HEK293 (cell line): Measurements from ENCODE around the gene SLC6A6.

ENCODE experiments used
- BCL11A ChIP-seq: fragments of 450-650 bp; formaldehyde crosslinking; IDR thresholded peaks from 2 replicates; pipeline ENCODE4 v1.5.1; 2016; ENCODE audit warnings: low read depth, missing biosample characterization, missing genetic modification characterization
- GLIS1 ChIP-seq: fragments of 450-650 bp; formaldehyde crosslinking; IDR thresholded peaks from 2 replicates; pipeline ENCODE4 v1.5.1; 2016; ENCODE audit warnings: missing biosample characterization, missing genetic modification characterization
- HOXA7 ChIP-seq: sonication (generic); formaldehyde crosslinking; IDR thresholded peaks from 2 replicates; pipeline ENCODE4 v1.8.1; 2022; ENCODE audit warnings: missing genetic modification reagents, borderline replicate concordance
- KLF1 ChIP-seq: fragments of 450-650 bp; formaldehyde crosslinking; IDR thresholded peaks from 2 replicates; pipeline ENCODE4 v1.5.1; 2016; ENCODE audit warnings: missing biosample characterization, missing genetic modification characterization
- KLF16 ChIP-seq: fragments of 450-650 bp; formaldehyde crosslinking; IDR thresholded peaks from 2 replicates; pipeline ENCODE4 v1.5.1; 2017; ENCODE audit warnings: missing biosample characterization, missing genetic modification characterization
- KLF7 ChIP-seq: fragments of 450-650 bp; formaldehyde crosslinking; IDR thresholded peaks from 2 replicates; pipeline ENCODE4 v1.5.1; 2016; ENCODE audit warnings: missing biosample characterization, missing genetic modification characterization, borderline replicate concordance
- MEIS1 ChIP-seq: sonication (generic); formaldehyde crosslinking; IDR thresholded peaks from 2 replicates; pipeline ENCODE4 v1.8.1; 2022; ENCODE audit warnings: missing genetic modification reagents, mild to moderate bottlenecking, borderline replicate concordance
- PRDM10 ChIP-seq: fragments of 450-650 bp; formaldehyde crosslinking; IDR thresholded peaks from 2 replicates; pipeline ENCODE4 v1.5.1; 2016; ENCODE audit warnings: missing biosample characterization, missing genetic modification characterization
- REST ChIP-seq: fragments of 450-650 bp; formaldehyde crosslinking; IDR thresholded peaks from 2 replicates; pipeline ENCODE4 v1.5.1; 2016; ENCODE audit warnings: missing biosample characterization, missing genetic modification characterization
- ZBTB6 ChIP-seq: fragments of 450-650 bp; formaldehyde crosslinking; IDR thresholded peaks from 2 replicates; pipeline ENCODE4 v1.5.1; 2017; ENCODE audit warnings: missing biosample characterization, missing genetic modification characterization
- ZBTB8A ChIP-seq: fragments of 450-650 bp; formaldehyde crosslinking; IDR thresholded peaks from 2 replicates; pipeline ENCODE4 v1.5.1; 2016; ENCODE audit warnings: missing biosample characterization, missing genetic modification characterization
- ZFP3 ChIP-seq: fragments of 450-650 bp; formaldehyde crosslinking; IDR thresholded peaks from 2 replicates; pipeline ENCODE4 v1.5.1; 2016; ENCODE audit warnings: low read depth, missing biosample characterization, missing genetic modification characterization
- ZFP69B ChIP-seq: fragments of 450-650 bp; formaldehyde crosslinking; IDR thresholded peaks from 2 replicates; pipeline ENCODE4 v1.5.1; 2016; ENCODE audit warnings: missing biosample characterization, missing genetic modification characterization
- ZIC2 ChIP-seq: fragments of 450-650 bp; formaldehyde crosslinking; IDR thresholded peaks from 2 replicates; pipeline ENCODE4 v1.5.1; 2016; ENCODE audit warnings: missing biosample characterization, missing genetic modification characterization
- ZNF146 ChIP-seq: fragments of 450-650 bp; formaldehyde crosslinking; IDR thresholded peaks from 2 replicates; pipeline ENCODE4 v1.5.1; 2016; ENCODE audit warnings: missing biosample characterization, missing genetic modification characterization
- ZNF148 ChIP-seq: fragments of 450-650 bp; formaldehyde crosslinking; IDR thresholded peaks from 2 replicates; pipeline ENCODE4 v1.5.0; 2017; ENCODE audit warnings: missing biosample characterization, missing genetic modification characterization, borderline replicate concordance
- ZNF169 ChIP-seq: fragments of 450-650 bp; formaldehyde crosslinking; IDR thresholded peaks from 2 replicates; pipeline ENCODE4 v1.5.1; 2016; ENCODE audit warnings: missing biosample characterization, missing genetic modification characterization
- ZNF202 ChIP-seq: fragments of 450-650 bp; formaldehyde crosslinking; IDR thresholded peaks from 2 replicates; pipeline ENCODE4 v1.5.1; 2016; ENCODE audit warnings: missing biosample characterization, missing genetic modification characterization, borderline replicate concordance
- ZNF274 ChIP-seq, 2 experiments: fragments of 200-500 bp in 1 of 2; fragments of 450-650 bp in 1 of 2; sonication (Bioruptor generic) in 1 of 2; formaldehyde crosslinking in 1 of 2; IDR thresholded peaks; 2 replicates each; pipeline versions ENCODE4 v1.5.1 to v1.6.1; 2014 to 2016; ENCODE audit warnings: borderline replicate concordance in 1 of 2, inconsistent platforms in 1 of 2, low read length in 1 of 2, missing biosample characterization in 1 of 2, missing genetic modification characterization in 1 of 2
- ZNF366 ChIP-seq: fragments of 450-650 bp; formaldehyde crosslinking; conservative IDR thresholded peaks from 2 replicates; pipeline ENCODE4 v1.5.1; 2016; ENCODE audit warnings: missing biosample characterization, missing genetic modification characterization
- ZNF433 ChIP-seq: fragments of 450-650 bp; formaldehyde crosslinking; IDR thresholded peaks from 2 replicates; pipeline ENCODE4 v1.5.1; 2016; ENCODE audit warnings: missing biosample characterization, missing genetic modification characterization, low read depth
- ZNF473 ChIP-seq: fragments of 450-650 bp; formaldehyde crosslinking; IDR thresholded peaks from 2 replicates; pipeline ENCODE4 v1.5.1; 2017; ENCODE audit warnings: missing biosample characterization, missing genetic modification characterization
- ZNF571 ChIP-seq: fragments of 450-650 bp; formaldehyde crosslinking; IDR thresholded peaks from 2 replicates; pipeline ENCODE4 v1.5.0; 2017; ENCODE audit warnings: missing biosample characterization, missing genetic modification characterization
- ZNF621 ChIP-seq: fragments of 450-650 bp; formaldehyde crosslinking; IDR thresholded peaks from 2 replicates; pipeline ENCODE4 v1.5.1; 2017; ENCODE audit warnings: missing biosample characterization, missing genetic modification characterization
- ZNF664 ChIP-seq: fragments of 450-650 bp; formaldehyde crosslinking; IDR thresholded peaks from 2 replicates; pipeline ENCODE4 v1.5.1; 2016; ENCODE audit warnings: missing biosample characterization, missing genetic modification characterization
- ZNF76 ChIP-seq: fragments of 450-650 bp; formaldehyde crosslinking; IDR thresholded peaks from 2 replicates; pipeline ENCODE4; 2016; ENCODE audit warnings: low read depth, missing biosample characterization, missing genetic modification characterization, borderline replicate concordance
- ZNF792 ChIP-seq: fragments of 450-650 bp; formaldehyde crosslinking; IDR thresholded peaks from 2 replicates; pipeline ENCODE4 v1.5.1; 2016; ENCODE audit warnings: missing biosample characterization, missing genetic modification characterization

SLC6A6 gene

GRCh38 chr3:14480207-14481017 lies 78.0 kb downstream of the SLC6A6 start (continued):
- no peak for TF ChIP-seq KLF7
- no peak for TF ChIP-seq KLF1 (tag by site-specific recombination)
- TF ChIP-seq ZFP3, result no peak
- no peak for TF ChIP-seq ZNF792
- TF ChIP-seq PRDM10, result peak; percentile 61
- TF ChIP-seq REST (tag by site-specific recombination), result no peak
- TF ChIP-seq KLF16, result no peak
- no peak for TF ChIP-seq ZNF571
- TF ChIP-seq GLIS1, result peak; percentile 81
- TF ChIP-seq ZNF473, result no peak
- no peak for TF ChIP-seq ZBTB6 (tag by site-specific recombination)
- TF ChIP-seq ZBTB8A (tag by site-specific recombination), result 0 out of 2 replicates have a peak, but pooled peaks have one; percentile 23
- peak; percentile 66; the same call in 1 of the 2 replicates for TF ChIP-seq ZFP69B (tag by site-specific recombination)
- TF ChIP-seq ZNF202 (tag by site-specific recombination), result no peak
- TF ChIP-seq ZNF621 (tag by site-specific recombination), result no peak
- no peak for TF ChIP-seq HOXA7 (CRISPR knock-in tag)
- no peak for TF ChIP-seq ZNF76 (tag by site-specific recombination)
- TF ChIP-seq ZNF664 (tag by site-specific recombination), result no peak
- TF ChIP-seq ZNF169 (tag by site-specific recombination), result no peak
- TF ChIP-seq ZNF274 (IDR thresholded peaks at IDR 0.05; ENCODE audit: low read length), result no peak
- TF ChIP-seq ZNF274 (tag by site-specific recombination; IDR thresholded peaks at IDR 0.05; ENCODE audit: borderline replicate concordance), result no peak
- no peak for TF ChIP-seq MEIS1 (CRISPR knock-in tag)
- peak; percentile 69 for TF ChIP-seq ZIC2
- TF ChIP-seq ZNF433 (tag by site-specific recombination), result no peak
- TF ChIP-seq BCL11A (tag by site-specific recombination), result no peak
- TF ChIP-seq ZNF148 (tag by site-specific recombination), result no peak
- TF ChIP-seq ZNF146 (tag by site-specific recombination), result 0 out of 2 replicates have a peak, but pooled peaks have one; percentile 21
- TF ChIP-seq ZNF366 (tag by site-specific recombination), result peak; percentile 85
